ENCODE results near the gene MIA2. TPM values are rescaled to one million over a fixed set of nuclear protein-coding genes. Genes with fewer than 3 reads are reported as not detected.
A peak's percentile ranks its signal among the peaks of the same experiment; 100 is the strongest.

MIA2 gene
- total and polyA plus RNA-seq, 4 donors: 39.2 to 106 (median 56.4) TPM

DNA sequence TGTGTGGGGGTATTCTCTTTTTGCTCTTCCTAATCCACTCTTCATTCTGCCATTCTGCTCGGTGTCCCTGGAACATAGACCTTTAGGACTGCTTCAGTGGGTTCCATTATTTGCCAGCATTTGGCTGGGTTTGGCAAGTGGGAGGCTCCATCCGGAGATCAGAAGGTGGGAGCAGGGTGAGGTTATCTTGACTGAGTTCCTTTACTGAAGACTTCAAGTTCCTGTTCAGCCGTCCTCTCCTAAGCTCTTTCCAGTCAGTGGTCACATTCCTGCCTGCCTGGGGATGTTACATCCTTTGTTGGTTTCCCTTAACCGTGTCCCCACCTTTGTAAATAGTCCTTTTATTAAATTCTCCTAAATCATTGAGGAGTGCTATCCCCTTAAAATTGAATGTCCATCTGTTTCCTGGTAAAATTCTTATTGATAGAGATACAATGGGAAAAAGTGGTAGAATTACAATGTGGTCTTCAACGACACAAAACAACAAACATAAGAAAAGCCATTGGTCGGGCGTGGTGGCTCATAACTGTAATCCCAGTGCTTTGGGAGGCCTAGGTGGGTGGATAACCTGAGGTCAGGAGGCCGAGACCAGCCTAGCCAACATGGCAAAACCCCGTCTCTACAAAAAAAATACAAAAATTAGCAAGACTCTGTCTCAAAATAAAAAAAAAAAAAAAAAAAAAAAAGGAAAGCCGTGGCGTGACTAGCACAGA, 5.0 kb upstream of the MIA2 start:
- TF ChIP-seq HNF4G (IDR thresholded peaks at IDR 0.05) (no peak), NR2F2 (IDR thresholded peaks at IDR 0.05) (peak; percentile 35)
- H3K27me3 ChIP-seq (ENCODE audit: control insufficient read depth in 4 of 4, insufficient read depth in 4 of 4, low read length in 3 of 4): no peaks in the 10 kb centered on the region
- no peak for DNase-seq (ENCODE audit: low spot score)
- no peaks in the 10 kb centered on the region for H3K9me3 ChIP-seq (ENCODE audit: control insufficient read depth in 4 of 4, low read length in 3 of 4)
- WGBS: 77% methylated on average over 11 of the region's 11 CpGs
- peaks cover 6 to 12% (median 7%) of the 10 kb centered on the region in 4 donors for H3K4me1 ChIP-seq (ENCODE audit: control insufficient read depth in 4 of 4, insufficient read depth in 4 of 4, low read length in 3 of 4)
- H3K4me3 ChIP-seq (ENCODE audit: low read depth in 1 of 3, low read length in 3 of 3): no peak overlapping the region
- no peaks in the 10 kb centered on the region for H3K36me3 ChIP-seq (ENCODE audit: control insufficient read depth in 4 of 4, insufficient read depth in 3 of 4, low read depth in 1 of 4, low read length in 3 of 4)
- no peak overlapping the region for H3K27ac ChIP-seq (ENCODE audit: low read depth in 1 of 2, low read length in 2 of 2)
- no peak overlapping the region for H3K9ac ChIP-seq (ENCODE audit: low read depth in 1 of 2, low read length in 2 of 2)

DNA sequence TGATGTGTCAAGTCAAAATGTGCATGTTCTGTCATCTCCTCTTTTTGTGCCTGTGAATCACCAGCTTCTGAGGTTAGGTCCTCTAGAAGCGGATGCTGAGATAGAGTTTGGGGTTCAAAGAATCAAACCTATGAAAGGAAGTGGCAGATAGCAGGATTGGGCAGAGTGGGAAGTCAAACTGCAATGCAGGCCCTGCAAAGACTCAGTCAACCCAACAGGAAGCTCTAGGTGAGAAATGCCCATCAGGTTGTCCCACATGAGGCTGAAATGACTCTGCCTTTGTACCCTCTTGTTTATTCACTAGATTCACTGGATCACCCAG, 4.5 kb upstream of the MIA2 start:
- TF ChIP-seq RAD21 (IDR thresholded peaks at IDR 0.05): no peak
- TF ChIP-seq GABPA (IDR thresholded peaks at IDR 0.05 in 1 of 2, conservative IDR thresholded peaks at IDR 0.05 in 1 of 2): no peak
- TF ChIP-seq, protein P1, sequence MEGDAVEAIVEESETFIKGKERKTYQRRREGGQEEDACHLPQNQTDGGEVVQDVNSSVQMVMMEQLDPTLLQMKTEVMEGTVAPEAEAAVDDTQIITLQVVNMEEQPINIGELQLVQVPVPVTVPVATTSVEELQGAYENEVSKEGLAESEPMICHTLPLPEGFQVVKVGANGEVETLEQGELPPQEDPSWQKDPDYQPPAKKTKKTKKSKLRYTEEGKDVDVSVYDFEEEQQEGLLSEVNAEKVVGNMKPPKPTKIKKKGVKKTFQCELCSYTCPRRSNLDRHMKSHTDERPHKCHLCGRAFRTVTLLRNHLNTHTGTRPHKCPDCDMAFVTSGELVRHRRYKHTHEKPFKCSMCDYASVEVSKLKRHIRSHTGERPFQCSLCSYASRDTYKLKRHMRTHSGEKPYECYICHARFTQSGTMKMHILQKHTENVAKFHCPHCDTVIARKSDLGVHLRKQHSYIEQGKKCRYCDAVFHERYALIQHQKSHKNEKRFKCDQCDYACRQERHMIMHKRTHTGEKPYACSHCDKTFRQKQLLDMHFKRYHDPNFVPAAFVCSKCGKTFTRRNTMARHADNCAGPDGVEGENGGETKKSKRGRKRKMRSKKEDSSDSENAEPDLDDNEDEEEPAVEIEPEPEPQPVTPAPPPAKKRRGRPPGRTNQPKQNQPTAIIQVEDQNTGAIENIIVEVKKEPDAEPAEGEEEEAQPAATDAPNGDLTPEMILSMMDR (IDR thresholded peaks at IDR 0.05; ENCODE audit: low read depth, low read length, missing input control): no peak
- TF ChIP-seq YY1 (IDR thresholded peaks at IDR 0.05): no peak
- TF ChIP-seq, protein P2, sequence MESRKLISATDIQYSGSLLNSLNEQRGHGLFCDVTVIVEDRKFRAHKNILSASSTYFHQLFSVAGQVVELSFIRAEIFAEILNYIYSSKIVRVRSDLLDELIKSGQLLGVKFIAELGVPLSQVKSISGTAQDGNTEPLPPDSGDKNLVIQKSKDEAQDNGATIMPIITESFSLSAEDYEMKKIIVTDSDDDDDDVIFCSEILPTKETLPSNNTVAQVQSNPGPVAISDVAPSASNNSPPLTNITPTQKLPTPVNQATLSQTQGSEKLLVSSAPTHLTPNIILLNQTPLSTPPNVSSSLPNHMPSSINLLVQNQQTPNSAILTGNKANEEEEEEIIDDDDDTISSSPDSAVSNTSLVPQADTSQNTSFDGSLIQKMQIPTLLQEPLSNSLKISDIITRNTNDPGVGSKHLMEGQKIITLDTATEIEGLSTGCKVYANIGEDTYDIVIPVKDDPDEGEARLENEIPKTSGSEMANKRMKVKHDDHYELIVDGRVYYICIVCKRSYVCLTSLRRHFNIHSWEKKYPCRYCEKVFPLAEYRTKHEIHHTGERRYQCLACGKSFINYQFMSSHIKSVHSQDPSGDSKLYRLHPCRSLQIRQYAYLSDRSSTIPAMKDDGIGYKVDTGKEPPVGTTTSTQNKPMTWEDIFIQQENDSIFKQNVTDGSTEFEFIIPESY (IDR thresholded peaks at IDR 0.05): no peak
- TF ChIP-seq HNF4G (IDR thresholded peaks at IDR 0.05): no peak
- no peak for TF ChIP-seq JUND (IDR thresholded peaks at IDR 0.05)
- TF ChIP-seq, protein P3, sequence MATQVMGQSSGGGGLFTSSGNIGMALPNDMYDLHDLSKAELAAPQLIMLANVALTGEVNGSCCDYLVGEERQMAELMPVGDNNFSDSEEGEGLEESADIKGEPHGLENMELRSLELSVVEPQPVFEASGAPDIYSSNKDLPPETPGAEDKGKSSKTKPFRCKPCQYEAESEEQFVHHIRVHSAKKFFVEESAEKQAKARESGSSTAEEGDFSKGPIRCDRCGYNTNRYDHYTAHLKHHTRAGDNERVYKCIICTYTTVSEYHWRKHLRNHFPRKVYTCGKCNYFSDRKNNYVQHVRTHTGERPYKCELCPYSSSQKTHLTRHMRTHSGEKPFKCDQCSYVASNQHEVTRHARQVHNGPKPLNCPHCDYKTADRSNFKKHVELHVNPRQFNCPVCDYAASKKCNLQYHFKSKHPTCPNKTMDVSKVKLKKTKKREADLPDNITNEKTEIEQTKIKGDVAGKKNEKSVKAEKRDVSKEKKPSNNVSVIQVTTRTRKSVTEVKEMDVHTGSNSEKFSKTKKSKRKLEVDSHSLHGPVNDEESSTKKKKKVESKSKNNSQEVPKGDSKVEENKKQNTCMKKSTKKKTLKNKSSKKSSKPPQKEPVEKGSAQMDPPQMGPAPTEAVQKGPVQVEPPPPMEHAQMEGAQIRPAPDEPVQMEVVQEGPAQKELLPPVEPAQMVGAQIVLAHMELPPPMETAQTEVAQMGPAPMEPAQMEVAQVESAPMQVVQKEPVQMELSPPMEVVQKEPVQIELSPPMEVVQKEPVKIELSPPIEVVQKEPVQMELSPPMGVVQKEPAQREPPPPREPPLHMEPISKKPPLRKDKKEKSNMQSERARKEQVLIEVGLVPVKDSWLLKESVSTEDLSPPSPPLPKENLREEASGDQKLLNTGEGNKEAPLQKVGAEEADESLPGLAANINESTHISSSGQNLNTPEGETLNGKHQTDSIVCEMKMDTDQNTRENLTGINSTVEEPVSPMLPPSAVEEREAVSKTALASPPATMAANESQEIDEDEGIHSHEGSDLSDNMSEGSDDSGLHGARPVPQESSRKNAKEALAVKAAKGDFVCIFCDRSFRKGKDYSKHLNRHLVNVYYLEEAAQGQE (IDR thresholded peaks at IDR 0.05): no peak
- TF ChIP-seq RXRA (IDR thresholded peaks at IDR 0.05): no peak
- TF ChIP-seq, protein P4, sequence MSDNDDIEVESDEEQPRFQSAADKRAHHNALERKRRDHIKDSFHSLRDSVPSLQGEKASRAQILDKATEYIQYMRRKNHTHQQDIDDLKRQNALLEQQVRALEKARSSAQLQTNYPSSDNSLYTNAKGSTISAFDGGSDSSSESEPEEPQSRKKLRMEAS (IDR thresholded peaks at IDR 0.05): no peak
- TF ChIP-seq NR2F2 (IDR thresholded peaks at IDR 0.05): no peak
- TF ChIP-seq TAF1 (conservative IDR thresholded peaks at IDR 0.05): no peak
- no peak for TF ChIP-seq FOXA2 (IDR thresholded peaks at IDR 0.05)
- TF ChIP-seq SP1 (IDR thresholded peaks at IDR 0.05): no peak
- TF ChIP-seq EGR1 (IDR thresholded peaks at IDR 0.05; ENCODE audit: low read depth in 2 of 2): no peak
- no peak for TF ChIP-seq HNF4A (conservative IDR thresholded peaks at IDR 0.05)
- no peak for TF ChIP-seq FOXA1 (IDR thresholded peaks at IDR 0.05)
- TF ChIP-seq, protein P5, sequence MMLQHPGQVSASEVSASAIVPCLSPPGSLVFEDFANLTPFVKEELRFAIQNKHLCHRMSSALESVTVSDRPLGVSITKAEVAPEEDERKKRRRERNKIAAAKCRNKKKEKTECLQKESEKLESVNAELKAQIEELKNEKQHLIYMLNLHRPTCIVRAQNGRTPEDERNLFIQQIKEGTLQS (IDR thresholded peaks at IDR 0.05): no peak
- H3K36me3 ChIP-seq (ENCODE audit: control insufficient read depth in 4 of 4, insufficient read depth in 3 of 4, low read depth in 1 of 4, low read length in 3 of 4): no peaks in the 10 kb centered on the region
- H3K4me3 ChIP-seq (ENCODE audit: low read depth in 1 of 3, low read length in 3 of 3): no peak overlapping the region
- peaks cover 6 to 12% (median 7%) of the 10 kb centered on the region in 4 donors for H3K4me1 ChIP-seq (ENCODE audit: control insufficient read depth in 4 of 4, insufficient read depth in 4 of 4, low read length in 3 of 4)
- WGBS: 90% methylated on average over 1 of the region's 1 CpG
- no peak overlapping the region for H3K9ac ChIP-seq (ENCODE audit: low read depth in 1 of 2, low read length in 2 of 2)
- no peaks in the 10 kb centered on the region for H3K27me3 ChIP-seq (ENCODE audit: control insufficient read depth in 4 of 4, insufficient read depth in 4 of 4, low read length in 3 of 4)
- H3K9me3 ChIP-seq (ENCODE audit: control insufficient read depth in 4 of 4, low read length in 3 of 4): no peaks in the 10 kb centered on the region
- no peak overlapping the region for H3K27ac ChIP-seq (ENCODE audit: low read depth in 1 of 2, low read length in 2 of 2)
- no peak for DNase-seq (ENCODE audit: low spot score)

All from liver (tissue), 9 donors.